RWPE1 (cell line): ENCODE results near the gene MCAM.

Source experiments
- CTCF ChIA-PET: fragments of 350-600 bp; sonication (Branson Sonifier 250); formaldehyde crosslinking; extraction: SDS; loops from one replicate; lab custom pipeline; 2021; lab: Yijun Ruan, JAX
- POLR2A ChIA-PET: fragments of 400-600 bp; formaldehyde crosslinking; extraction: SDS; loops from one replicate; lab custom pipeline; 2020; ENCODE audit warnings: antibody characterized with exemption; ENCODE audit not compliant: low non-redundant PET; lab: Yijun Ruan, JAX
- DNase-seq: peaks from one replicate; pipeline ENCODE4 v3.0.0; 2012; ENCODE audit warnings: low spot score
- H3K27ac ChIP-seq: fragments of 450-650 bp; 2 replicates; pipeline ENCODE4 v1.5.1; 2017
- TF ChIP-seq, protein P1 (sequence below): fragments of 450-650 bp; conservative IDR thresholded peaks from 2 replicates; pipeline ENCODE4 v1.5.1; 2017; ENCODE audit warnings: low read depth, mild to moderate bottlenecking

The MCAM gene

DNA sequence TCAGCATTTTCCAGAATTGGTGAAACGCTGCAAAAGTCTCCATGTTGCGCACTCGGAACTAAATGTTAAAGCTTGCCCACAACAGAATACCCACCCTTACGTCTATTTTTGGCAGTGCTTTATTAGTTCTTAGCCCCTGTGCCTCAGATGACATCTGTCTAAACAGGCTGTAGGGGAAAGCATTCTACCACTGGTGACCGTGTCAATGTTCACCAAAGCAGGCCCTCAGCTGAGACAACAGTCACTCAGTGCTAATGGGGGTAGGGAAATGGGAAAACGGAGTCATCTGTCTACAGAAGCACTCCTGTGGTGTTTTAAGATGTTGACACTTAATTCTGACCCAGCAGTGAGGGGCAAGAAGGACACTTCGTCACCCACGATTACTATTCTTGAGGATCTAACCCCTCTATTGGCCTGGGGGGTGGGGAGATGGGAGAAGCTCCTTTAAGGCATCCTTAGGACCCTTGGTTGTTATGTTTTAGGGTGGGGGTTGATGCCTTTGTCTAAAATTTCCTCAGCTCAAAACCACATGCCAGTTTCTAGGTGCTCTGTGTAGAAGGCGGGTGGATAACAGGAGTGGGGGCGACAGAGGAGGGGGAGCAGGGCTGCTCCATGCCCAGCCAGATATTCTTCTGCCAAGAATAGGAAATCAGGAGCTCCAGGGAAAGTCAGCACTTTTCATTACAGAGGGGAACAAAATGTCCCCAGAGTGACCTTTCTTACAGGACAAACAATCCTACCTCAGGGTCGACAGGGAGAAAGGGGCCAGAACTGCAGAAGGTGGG is 45.2 kb upstream of the MCAM start:
- ChIA-PET POLR2A (no interaction called here), CTCF (interaction anchor here (0.7 to 2.6 kb wide), 7 partner anchors 8 to 346 kb away, joined by 3 to 14 read pairs (median 8); partner anchors contain the start of genes C1QTNF5 and USP2)
- H3K27ac ChIP-seq = peak overlapping the region; percentile 100
- TF ChIP-seq, protein P1, sequence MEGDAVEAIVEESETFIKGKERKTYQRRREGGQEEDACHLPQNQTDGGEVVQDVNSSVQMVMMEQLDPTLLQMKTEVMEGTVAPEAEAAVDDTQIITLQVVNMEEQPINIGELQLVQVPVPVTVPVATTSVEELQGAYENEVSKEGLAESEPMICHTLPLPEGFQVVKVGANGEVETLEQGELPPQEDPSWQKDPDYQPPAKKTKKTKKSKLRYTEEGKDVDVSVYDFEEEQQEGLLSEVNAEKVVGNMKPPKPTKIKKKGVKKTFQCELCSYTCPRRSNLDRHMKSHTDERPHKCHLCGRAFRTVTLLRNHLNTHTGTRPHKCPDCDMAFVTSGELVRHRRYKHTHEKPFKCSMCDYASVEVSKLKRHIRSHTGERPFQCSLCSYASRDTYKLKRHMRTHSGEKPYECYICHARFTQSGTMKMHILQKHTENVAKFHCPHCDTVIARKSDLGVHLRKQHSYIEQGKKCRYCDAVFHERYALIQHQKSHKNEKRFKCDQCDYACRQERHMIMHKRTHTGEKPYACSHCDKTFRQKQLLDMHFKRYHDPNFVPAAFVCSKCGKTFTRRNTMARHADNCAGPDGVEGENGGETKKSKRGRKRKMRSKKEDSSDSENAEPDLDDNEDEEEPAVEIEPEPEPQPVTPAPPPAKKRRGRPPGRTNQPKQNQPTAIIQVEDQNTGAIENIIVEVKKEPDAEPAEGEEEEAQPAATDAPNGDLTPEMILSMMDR = no peak
- DNase-seq = no peak

DNA sequence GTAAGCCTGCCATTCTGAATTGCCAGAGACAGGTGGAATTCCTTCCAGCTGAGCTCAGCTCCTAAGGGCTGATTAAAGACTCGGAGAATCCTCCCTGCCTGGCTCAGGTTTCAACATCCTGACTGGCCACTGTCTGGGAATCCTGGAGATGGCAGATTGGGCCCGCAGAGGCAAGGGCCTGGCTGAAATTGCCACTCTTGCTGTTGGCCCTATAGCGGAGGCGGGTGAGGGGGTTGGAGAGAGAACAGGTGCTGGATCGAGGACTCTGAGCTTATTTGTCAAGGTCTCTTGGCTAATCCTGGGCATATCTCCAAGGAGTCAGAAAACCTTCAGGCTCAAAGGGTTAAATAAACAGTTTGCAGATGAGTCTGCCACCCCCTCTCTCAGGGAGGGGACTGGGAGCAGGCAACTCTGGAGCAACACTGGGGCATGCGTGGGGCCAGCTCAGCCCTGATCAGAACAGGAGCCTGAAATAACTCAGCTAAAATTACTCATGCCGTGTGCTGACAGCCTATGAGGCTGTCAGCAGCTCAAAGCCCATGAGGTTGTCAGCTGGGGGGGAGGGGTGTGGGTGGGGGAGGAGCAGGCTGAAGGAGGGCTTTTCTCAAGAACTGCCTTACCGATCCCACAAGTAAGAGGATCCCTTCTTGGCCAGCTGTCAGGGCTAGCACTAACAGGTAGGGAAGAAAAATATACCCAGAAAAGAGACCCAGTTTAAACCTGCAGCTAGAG is 44.3 kb upstream of the MCAM start:
- DNase-seq = peak; percentile 89
- TF ChIP-seq, protein P1 = no peak
- CTCF ChIA-PET = interaction anchor here (0.6 to 2.6 kb wide), 7 partner anchors 10 to 345 kb away, joined by 3 to 14 read pairs (median 8); partner anchors contain the start of genes C1QTNF5 and USP2
- H3K27ac ChIP-seq = peak overlapping the region; percentile 100
- POLR2A ChIA-PET = no interaction called here

DNA sequence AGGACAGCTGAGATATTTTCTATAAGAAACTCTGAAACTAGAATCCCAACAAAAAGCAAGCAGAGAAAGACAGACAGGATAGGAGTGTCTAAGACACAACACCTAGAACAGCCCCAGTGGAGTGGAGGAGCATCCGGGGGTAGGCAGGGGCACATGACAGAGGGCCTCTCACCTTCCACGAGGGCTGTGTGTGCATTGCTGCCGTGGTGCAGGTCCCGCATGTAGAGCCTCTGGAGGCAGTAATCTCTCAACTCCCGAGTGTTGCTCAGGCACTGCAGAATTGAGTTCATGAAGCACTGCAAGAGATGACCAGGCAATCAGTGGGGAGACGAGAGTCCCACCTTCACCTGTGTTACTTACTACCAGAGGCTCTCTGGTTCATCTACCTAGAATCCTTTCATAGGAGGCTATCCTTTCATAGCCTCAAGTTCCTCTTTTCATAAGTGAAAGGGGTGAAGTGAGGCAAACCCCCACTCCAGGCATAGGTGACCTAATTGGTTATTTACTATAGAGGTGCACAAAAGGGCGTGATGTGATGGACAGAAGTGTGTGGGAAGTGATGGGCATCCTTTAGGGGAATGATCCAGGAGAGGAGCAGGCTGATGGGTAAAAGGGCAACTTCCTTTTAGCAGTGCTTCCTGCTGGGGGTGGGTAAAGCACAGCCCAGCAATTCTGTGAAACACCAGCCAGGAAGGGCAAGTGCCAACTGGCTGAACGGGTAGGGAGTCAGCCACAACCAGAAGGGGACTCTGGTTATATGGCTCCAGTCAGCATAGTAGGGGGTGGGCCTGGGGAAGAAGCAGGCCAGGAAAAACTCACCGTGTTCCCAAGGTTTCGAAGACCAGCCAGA is 42.7 kb upstream of the MCAM start:
- TF ChIP-seq, protein P1 = no peak
- ChIA-PET POLR2A (no interaction called here), CTCF (interaction anchor here (4.4 kb wide), 1 partner anchor 15 kb away, joined by 77 read pairs; no protein-coding TSS in a partner anchor)
- peak overlapping the region; percentile 100 for H3K27ac ChIP-seq
- DNase-seq = no peak

DNA sequence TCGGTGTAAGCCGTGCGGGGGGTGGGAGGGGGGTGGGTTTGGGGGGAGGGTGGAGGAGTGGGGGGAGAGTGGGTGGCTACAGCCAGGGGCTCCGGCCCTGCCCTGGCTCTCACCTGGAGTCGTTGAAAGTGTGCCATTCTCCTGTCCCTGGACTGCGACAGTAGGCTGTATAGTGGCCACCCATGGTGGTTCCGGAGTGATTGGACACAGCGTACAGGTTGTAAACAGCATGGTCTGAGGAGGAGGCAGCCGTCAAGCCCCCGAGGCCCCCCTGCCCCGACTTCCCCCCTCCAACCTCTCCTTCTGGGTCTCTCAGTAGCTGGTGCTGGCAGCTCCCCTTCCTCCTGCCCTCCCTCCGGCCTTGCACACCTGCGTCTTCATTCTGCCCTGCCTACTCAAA is 40.1 kb upstream of the MCAM start:
- CTCF ChIA-PET = interaction anchor here (0.5 to 4.4 kb wide), 16 partner anchors 7 to 302 kb away, joined by 3 to 77 read pairs (median 8); partner anchors contain the start of genes MFRP and USP2
- TF ChIP-seq, protein P1 = no peak
- DNase-seq = no peak
- H3K27ac ChIP-seq = no peak overlapping the region
- POLR2A ChIA-PET = no interaction called here

DNA sequence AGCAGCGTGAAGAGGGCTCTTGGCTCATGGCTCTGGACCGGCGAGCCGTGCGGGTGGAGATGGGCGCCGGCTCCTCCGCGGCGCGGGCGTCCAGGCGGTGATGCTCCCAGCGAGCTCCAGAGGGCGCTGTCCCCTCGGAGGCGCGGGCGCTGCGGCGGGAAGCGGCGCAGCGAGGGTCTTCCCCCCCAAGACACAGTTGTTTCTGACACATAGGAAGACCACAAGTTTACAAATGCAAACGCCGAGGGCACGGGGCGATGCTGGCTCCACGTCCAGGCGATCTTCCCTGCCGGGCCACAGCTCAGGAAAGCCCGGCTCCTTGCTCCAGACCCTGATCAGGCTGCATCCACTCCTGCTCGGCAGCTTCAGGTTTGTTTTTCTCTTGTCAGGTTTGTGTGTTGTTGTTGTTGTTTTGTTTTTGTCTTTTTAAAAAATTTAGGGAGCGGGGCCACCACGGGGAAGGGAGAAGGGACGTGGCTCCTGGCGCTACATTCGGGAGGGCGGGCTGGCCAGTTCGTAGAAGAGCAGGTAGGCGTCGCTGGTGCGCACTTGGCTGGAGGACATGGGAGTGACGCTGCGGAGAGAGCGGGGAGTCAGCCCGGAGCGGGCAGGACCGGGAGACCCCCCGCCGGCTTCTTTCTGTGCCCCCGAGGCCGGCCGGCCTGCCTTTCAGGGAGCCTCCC is 39.6 kb upstream of the MCAM start:
- POLR2A ChIA-PET = no interaction called here
- TF ChIP-seq, protein P1 = peak; percentile 96
- CTCF ChIA-PET = interaction anchor here (0.5 to 4.4 kb wide), 25 partner anchors 8 to 752 kb away, joined by 3 to 77 read pairs (median 5); partner anchors contain the start of genes MFRP and USP2
- no peak for DNase-seq
- H3K27ac ChIP-seq = peak overlapping the region; percentile 75
